Spleen (tissue), 11 donors: ENCODE data around the gene MPZL2. TPM values are rescaled to one million over a fixed set of nuclear protein-coding genes. Genes with fewer than 3 reads are reported as not detected.
A peak's percentile ranks its signal among the peaks of the same experiment; 100 is the strongest.

ENCODE experiments used
- DNase-seq: peaks from one replicate; pipeline ENCODE4 v3.0.0-alpha.2; 2020
- H3K27ac ChIP-seq, 8 donors: fragments of 200-600 bp; sonication (generic) in 7 of 8; 1 replicate in 4 of 8; 2 replicates in 4 of 8; pipeline versions ENCODE4 v1.5.0 to v1.8.0; 2016 to 2021; ENCODE audit warnings: inconsistent platforms in 4 of 8, mild to moderate bottlenecking in 4 of 8, moderate library complexity in 1 of 8
- H3K27me3 ChIP-seq, 7 donors: fragments of 200-600 bp; sonication (generic) in 6 of 7; replicated peaks in 1 of 7; 1 replicate in 4 of 7; 2 replicates in 3 of 7; pipeline versions ENCODE4 v1.5.0 to v1.8.0; 2016 to 2021; ENCODE audit warnings: inconsistent platforms in 3 of 7, mild to moderate bottlenecking in 1 of 7
- H3K36me3 ChIP-seq, 6 donors: fragments of 200-600 bp; sonication (generic) in 5 of 6; 1 replicate in 4 of 6; 2 replicates in 2 of 6; pipeline versions ENCODE4 v1.5.0 to v1.8.0; 2016 to 2021; ENCODE audit warnings: inconsistent platforms in 2 of 6
- H3K4me1 ChIP-seq, 6 donors: fragments of 200-600 bp; sonication (generic) in 5 of 6; 1 replicate in 3 of 6; 2 replicates in 3 of 6; pipeline versions ENCODE4 v1.5.0 to v1.8.0; 2016 to 2021; ENCODE audit warnings: inconsistent platforms in 3 of 6
- H3K4me3 ChIP-seq, 8 donors: fragments of 200-600 bp; sonication (generic) in 7 of 8; 1 replicate in 4 of 8; 2 replicates in 4 of 8; pipeline versions ENCODE4 v1.5.0 to v1.8.0; 2016 to 2021; ENCODE audit warnings: inconsistent platforms in 4 of 8, mild to moderate bottlenecking in 4 of 8, moderate library complexity in 2 of 8
- H3K9me3 ChIP-seq, 8 donors: fragments of 200-600 bp; sonication (generic) in 7 of 8; 1 replicate in 4 of 8; 2 replicates in 4 of 8; pipeline versions ENCODE4 v1.5.0 to v1.8.0; 2016 to 2021; ENCODE audit warnings: inconsistent platforms in 4 of 8
- CTCF ChIP-seq, 11 experiments: fragments of 200-600 bp in 7 of 11; fragments of 450-650 bp in 4 of 11; sonication (generic) in 4 of 11; IDR thresholded peaks in 8 of 11; conservative IDR thresholded peaks in 3 of 11; 1 replicate in 7 of 11; 2 replicates in 4 of 11; pipeline versions ENCODE4 v1.4.0 to v1.8.0; 2016 to 2021; ENCODE audit warnings: antibody characterized with exemption in 11 of 11, inconsistent platforms in 4 of 11, mild to moderate bottlenecking in 1 of 11
- POLR2A ChIP-seq, 3 donors: fragments of 450-650 bp; IDR thresholded peaks; one replicate each; pipeline ENCODE4 v1.5.1; 2017; ENCODE audit warnings: antibody characterized with exemption in 3 of 3, mild to moderate bottlenecking in 1 of 3
- POLR2AphosphoS5 ChIP-seq, 3 donors: sonication (generic); formaldehyde crosslinking; IDR thresholded peaks; one replicate each; pipeline ENCODE4 v1.5.1; 2017; ENCODE audit warnings: antibody characterized with exemption in 3 of 3
- WGBS, 5 donors: extraction: QIAGEN DNeasy Blood & Tissue Kit in 3 of 5; methylation state at CpG; one replicate each; pipeline versions ENCODE4 v1.1.5 to v1.1.7; 2013 to 2018; 5-methylcytosine and 5-hydroxymethylcytosine counted together
- intact Hi-C: fragments of 100-400 bp; cut with DNase I; formaldehyde crosslinking; loops from one replicate; pipeline ENCODE4 v1.15.0; 2023; ENCODE audit warnings: low total_unique reads
- polyA plus RNA-seq, 3 donors: library from polyadenylated mRNA; stranded (reverse); fragments of 200-250 nt; gene quantifications; one replicate each; pipeline ENCODE4 v1.2.1, GENCODE V29; 2013
- total RNA-seq, 7 donors: library from RNA; depleted of rRNA in 3 of 7; stranded (reverse); fragments of >200 nt in 3 of 7; fragmentation: NEBNext Ultra II Directional in 4 of 7; extraction: Animal tissue kit (Norgen Biotek cat#: 25700) in 4 of 7; gene quantifications; one replicate each; pipeline versions ENCODE4 v1.1.0 to v1.2.1, GENCODE V29; 2016 to 2021
- donor health status: healthy with polysubstance abuse.
- donor health status: DM: no; HTN: no; CAD: no; lungs with moderate emphysema.
- donor health status: DM: no; HTN: no; CAD: no.
- donor health status: Bipolar disorder and iron deficiency.
- donor health status: healthy.
- donor health status: DM: no; HTN: no; CAD: no.
- donor health status: DM: yes; HTN: yes; CAD: no.

The MPZL2 gene
- total and polyA plus RNA-seq, 10 donors, result 1.6 to 18.4 (median 8.7) TPM

- DNase-seq, result no peak
- peaks cover 0 to 16% (median 7%) of the 10 kb centered on the region in 6 donors for H3K4me1 ChIP-seq
- intact Hi-C loops, result loop anchor here (5.0 kb wide), 1 partner anchor 94 kb away; no protein-coding TSS in a partner anchor
Observed at GRCh38 chr11:118290923-118291322, 26.8 kb upstream of the MPZL2 start.

GRCh38 chr11:118289401-118289800 is 25.3 kb upstream of the MPZL2 start:
- Histone ChIP-seq H3K27ac (no peak overlapping the region), H3K9me3 (no peaks in the 10 kb centered on the region), H3K27me3 (peaks cover 0 to 5% (median 0%) of the 10 kb centered on the region in 7 donors), H3K4me1 (peaks cover 0 to 12% (median 7%) of the 10 kb centered on the region in 6 donors), H3K36me3 (no peaks in the 10 kb centered on the region), H3K4me3 (no peak overlapping the region)
- no peak for DNase-seq
- no peak for TF ChIP-seq POLR2AphosphoS5 (IDR thresholded peaks at IDR 0.05)
- TF ChIP-seq CTCF (IDR thresholded peaks at IDR 0.05 in 8 of 11, conservative IDR thresholded peaks at IDR 0.05 in 3 of 11), result no peak
- TF ChIP-seq POLR2A (IDR thresholded peaks at IDR 0.05), result no peak
- intact Hi-C loops, result no loop called here

More at GRCh38 chr11:118290923-118291322, 26.8 kb upstream of the MPZL2 start:
- Histone ChIP-seq H3K4me3 (no peak overlapping the region), H3K9me3 (no peaks in the 10 kb centered on the region), H3K27ac (peak overlapping the region in 2 of 8 donors; percentile 46 to 53), H3K36me3 (no peaks in the 10 kb centered on the region), H3K27me3 (peaks cover 0 to 11% (median 0%) of the 10 kb centered on the region in 7 donors)
- peak in 9 of 11 experiments; percentile 16 to 62 (median 52) for TF ChIP-seq CTCF (IDR thresholded peaks at IDR 0.05 in 8 of 11, conservative IDR thresholded peaks at IDR 0.05 in 3 of 11)
- TF ChIP-seq POLR2AphosphoS5 (IDR thresholded peaks at IDR 0.05), result no peak
- no peak for TF ChIP-seq POLR2A (IDR thresholded peaks at IDR 0.05)
- 12 to 20% (median 17%) methylated on average over 9 of the region's 9 CpGs for WGBS, 5 donors

- no peak for DNase-seq
- WGBS, 5 donors, result 68 to 95% (median 90%) methylated on average over 1 of the region's 1 CpG
- intact Hi-C loops, result no loop called here
Observed at GRCh38 chr11:118287006-118287405, 22.9 kb upstream of the MPZL2 start.

GRCh38 chr11:118286545-118286944 is 22.4 kb upstream of the MPZL2 start:
- H3K27me3 ChIP-seq, result no peaks in the 10 kb centered on the region
- no peaks in the 10 kb centered on the region for H3K36me3 ChIP-seq
- no peak for DNase-seq
- WGBS, 5 donors, result 76 to 90% (median 89%) methylated on average over 2 of the region's 2 CpGs
- TF ChIP-seq POLR2AphosphoS5 (IDR thresholded peaks at IDR 0.05) (no peak), POLR2A (IDR thresholded peaks at IDR 0.05) (no peak), CTCF (IDR thresholded peaks at IDR 0.05 in 8 of 11, conservative IDR thresholded peaks at IDR 0.05 in 3 of 11) (no peak)
- H3K9me3 ChIP-seq, result no peaks in the 10 kb centered on the region
- intact Hi-C loops, result no loop called here
- no peak overlapping the region for H3K27ac ChIP-seq
- peaks cover 0 to 11% (median 7%) of the 10 kb centered on the region in 6 donors for H3K4me1 ChIP-seq
- no peak overlapping the region for H3K4me3 ChIP-seq

More at GRCh38 chr11:118287006-118287405, 22.9 kb upstream of the MPZL2 start:
- Histone ChIP-seq H3K9me3 (no peaks in the 10 kb centered on the region), H3K36me3 (no peaks in the 10 kb centered on the region), H3K4me3 (no peak overlapping the region), H3K4me1 (peaks cover 0 to 12% (median 7%) of the 10 kb centered on the region in 6 donors), H3K27ac (no peak overlapping the region), H3K27me3 (peaks cover 0 to 4% (median 0%) of the 10 kb centered on the region in 7 donors)
- no peak for TF ChIP-seq POLR2A (IDR thresholded peaks at IDR 0.05)
- no peak for TF ChIP-seq CTCF (IDR thresholded peaks at IDR 0.05 in 8 of 11, conservative IDR thresholded peaks at IDR 0.05 in 3 of 11)
- TF ChIP-seq POLR2AphosphoS5 (IDR thresholded peaks at IDR 0.05), result no peak
